ENCODE measurements around the gene CDH13. TPM values are rescaled to one million over a fixed set of nuclear protein-coding genes. Genes with fewer than 3 reads are reported as not detected.

The CDH13 gene
- total and polyA plus RNA-seq, 2 donors (not counting 3 experiments of a cell fraction or from before 2014, with no cell fraction given): 96.6 to 124 TPM

DNA sequence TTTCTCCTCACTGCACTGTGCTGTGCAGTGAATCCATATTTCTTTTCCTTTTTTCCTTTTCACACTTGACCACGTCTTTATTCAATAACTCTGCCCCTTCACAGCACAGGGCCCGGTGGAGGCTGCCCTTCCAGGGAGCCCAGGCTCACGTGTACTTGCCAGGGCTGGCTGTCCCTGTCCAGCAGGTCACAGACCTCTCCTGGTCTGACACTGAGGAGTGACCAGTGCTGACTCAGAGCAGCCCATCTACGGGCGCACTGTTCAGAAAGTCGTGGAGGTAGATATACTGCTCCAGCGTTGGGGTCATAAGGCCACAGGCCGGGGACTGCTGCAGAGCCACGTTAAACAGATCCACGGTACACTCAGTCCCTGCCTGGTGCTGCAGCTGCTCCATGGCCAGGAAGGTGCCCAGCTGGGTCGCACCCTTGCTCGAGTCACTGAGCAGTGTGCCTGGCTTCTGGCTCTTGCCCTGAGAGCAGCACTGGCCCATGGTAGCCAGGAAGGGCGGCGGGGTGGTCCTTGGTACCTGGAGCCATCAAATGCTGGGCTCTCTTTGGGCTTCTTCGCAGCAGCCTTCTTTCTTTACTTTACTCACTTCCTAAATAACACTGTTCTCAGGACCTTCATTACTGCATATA is 531.7 kb downstream of the CDH13 start:
- CTCF ChIA-PET: interaction anchor here (0.6 kb wide), 1 partner anchor 22 kb away, joined by 3 read pairs; no protein-coding TSS in a partner anchor
- Histone ChIP-seq H3K79me2 (ENCODE audit: control insufficient read depth, insufficient read depth, low read length) (no peaks in the 10 kb centered on the region), H3K36me3 (ENCODE audit: control insufficient read depth in 2 of 2, extremely low read depth in 1 of 2, insufficient read depth in 2 of 2, low read length in 2 of 2) (no peaks in the 10 kb centered on the region), H3K4me2 (ENCODE audit: insufficient read depth, low read length) (no peak overlapping the region), H3K4me1 (ENCODE audit: control insufficient read depth, extremely low read depth, insufficient read depth, low read length) (no peaks in the 10 kb centered on the region), H3K4me3 (replicated peaks in 1 of 3; ENCODE audit: insufficient read depth in 1 of 3, low read depth in 1 of 3, low read length in 3 of 3) (no peak overlapping the region), H2AFZ (ENCODE audit: low read depth, low read length) (no peak overlapping the region), H3K9me1 (replicated peaks; ENCODE audit: control insufficient read depth, extremely low read depth, insufficient read depth, low read length) (no peaks in the 10 kb centered on the region), H4K20me1 (replicated peaks; ENCODE audit: control insufficient read depth, extremely low read depth, insufficient read depth, low read length) (no peaks in the 10 kb centered on the region), H3K27me3 (ENCODE audit: control insufficient read depth in 2 of 2, insufficient read depth in 2 of 2, low read length in 2 of 2) (no peaks in the 10 kb centered on the region), H3K9ac (replicated peaks; ENCODE audit: extremely low read depth, insufficient read depth, low read length) (no peak overlapping the region), H3K9me3 (replicated peaks; ENCODE audit: control insufficient read depth, insufficient read depth, low read length) (no peaks in the 10 kb centered on the region), H3K27ac (ENCODE audit: insufficient read depth, low read depth, low read length) (no peak overlapping the region)
- no peak for FAIRE-seq
- TF ChIP-seq FOS (IDR thresholded peaks at IDR 0.05; ENCODE audit: borderline replicate concordance, insufficient read depth, low read length): no peak
- TF ChIP-seq, protein P1, sequence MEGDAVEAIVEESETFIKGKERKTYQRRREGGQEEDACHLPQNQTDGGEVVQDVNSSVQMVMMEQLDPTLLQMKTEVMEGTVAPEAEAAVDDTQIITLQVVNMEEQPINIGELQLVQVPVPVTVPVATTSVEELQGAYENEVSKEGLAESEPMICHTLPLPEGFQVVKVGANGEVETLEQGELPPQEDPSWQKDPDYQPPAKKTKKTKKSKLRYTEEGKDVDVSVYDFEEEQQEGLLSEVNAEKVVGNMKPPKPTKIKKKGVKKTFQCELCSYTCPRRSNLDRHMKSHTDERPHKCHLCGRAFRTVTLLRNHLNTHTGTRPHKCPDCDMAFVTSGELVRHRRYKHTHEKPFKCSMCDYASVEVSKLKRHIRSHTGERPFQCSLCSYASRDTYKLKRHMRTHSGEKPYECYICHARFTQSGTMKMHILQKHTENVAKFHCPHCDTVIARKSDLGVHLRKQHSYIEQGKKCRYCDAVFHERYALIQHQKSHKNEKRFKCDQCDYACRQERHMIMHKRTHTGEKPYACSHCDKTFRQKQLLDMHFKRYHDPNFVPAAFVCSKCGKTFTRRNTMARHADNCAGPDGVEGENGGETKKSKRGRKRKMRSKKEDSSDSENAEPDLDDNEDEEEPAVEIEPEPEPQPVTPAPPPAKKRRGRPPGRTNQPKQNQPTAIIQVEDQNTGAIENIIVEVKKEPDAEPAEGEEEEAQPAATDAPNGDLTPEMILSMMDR (IDR thresholded peaks at IDR 0.05; ENCODE audit: extremely low read depth in 1 of 2, insufficient read depth in 1 of 2, low read depth in 1 of 2, low read length in 2 of 2): no peak
- no peak for TF ChIP-seq POLR2AphosphoS5 (IDR thresholded peaks at IDR 0.05; ENCODE audit: insufficient read depth, low read depth, low read length)
- no peak for TF ChIP-seq JUN (IDR thresholded peaks at IDR 0.05; ENCODE audit: borderline replicate concordance, insufficient read depth, insufficient read length, low read depth)
- no peak for TF ChIP-seq MYC (IDR thresholded peaks at IDR 0.05; ENCODE audit: low read depth, low read length)
- TF ChIP-seq GATA2 (IDR thresholded peaks at IDR 0.05; ENCODE audit: insufficient read depth, insufficient read length, low read depth, low read length): no peak
- TF ChIP-seq, protein P2, sequence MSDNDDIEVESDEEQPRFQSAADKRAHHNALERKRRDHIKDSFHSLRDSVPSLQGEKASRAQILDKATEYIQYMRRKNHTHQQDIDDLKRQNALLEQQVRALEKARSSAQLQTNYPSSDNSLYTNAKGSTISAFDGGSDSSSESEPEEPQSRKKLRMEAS (IDR thresholded peaks at IDR 0.05; ENCODE audit: insufficient read depth, insufficient read length): no peak
- TF ChIP-seq POLR2A (IDR thresholded peaks at IDR 0.05; ENCODE audit: low read depth, low read length): no peak
- no peak for TF ChIP-seq EZH2 (IDR thresholded peaks at IDR 0.05; ENCODE audit: borderline replicate concordance, low read depth, low read length, severe bottlenecking)
- POLR2A ChIA-PET: no interaction called here
- dilution Hi-C loops (cut with MboI; ENCODE audit: extremely low pct_ligation_motif_present, low sequenced_read_pairs) (no loop called here), intact Hi-C loops (cut with micrococcal nuclease) (no loop called here)
- DNase-seq (ENCODE audit: low read depth, low spot score): no peak
- BruUV-seq (replicated peaks): no TSS peak

All from endothelial cell of umbilical vein (primary cell).